HEK293 (cell line): ENCODE data around the gene RSL24D1.

ENCODE experiments used
- CTCF ChIP-seq: fragments of 450-650 bp; formaldehyde crosslinking; IDR thresholded peaks from 2 replicates; pipeline ENCODE4 v1.5.1; 2016; ENCODE audit warnings: missing biosample characterization, missing genetic modification characterization
- PBX3 ChIP-seq: sonication (generic); formaldehyde crosslinking; IDR thresholded peaks from 2 replicates; pipeline ENCODE4 v1.8.1; 2022; ENCODE audit warnings: mild to moderate bottlenecking, moderate library complexity, missing genetic modification reagents
- REPIN1 ChIP-seq: fragments of 450-650 bp; formaldehyde crosslinking; IDR thresholded peaks from 2 replicates; pipeline ENCODE4 v1.5.1; 2017; ENCODE audit warnings: missing biosample characterization, missing genetic modification characterization, low read depth
- TCF7L2 ChIP-seq: IDR thresholded peaks from 2 replicates; pipeline ENCODE4 v1.6.1; 2011; ENCODE audit warnings: low read depth, mild to moderate bottlenecking, inconsistent platforms, low read length, moderate library complexity, borderline replicate concordance
- ZBTB7A ChIP-seq: fragments of 450-650 bp; formaldehyde crosslinking; IDR thresholded peaks from 2 replicates; pipeline ENCODE4 v1.5.1; 2016; ENCODE audit warnings: low read depth, missing biosample characterization, missing genetic modification characterization
- ZNF121 ChIP-seq: fragments of 450-650 bp; formaldehyde crosslinking; IDR thresholded peaks from 2 replicates; pipeline ENCODE4 v1.5.1; 2016; ENCODE audit warnings: missing biosample characterization, missing genetic modification characterization
- ZNF266 ChIP-seq: fragments of 450-650 bp; formaldehyde crosslinking; IDR thresholded peaks from 2 replicates; pipeline ENCODE4 v1.5.1; 2016; ENCODE audit warnings: missing biosample characterization, missing genetic modification characterization, low read depth
- ZNF274 ChIP-seq, 2 experiments: fragments of 200-500 bp in 1 of 2; fragments of 450-650 bp in 1 of 2; sonication (Bioruptor generic) in 1 of 2; formaldehyde crosslinking in 1 of 2; IDR thresholded peaks; 2 replicates each; pipeline versions ENCODE4 v1.5.1 to v1.6.1; 2014 to 2016; ENCODE audit warnings: borderline replicate concordance in 1 of 2, inconsistent platforms in 1 of 2, low read length in 1 of 2, missing biosample characterization in 1 of 2, missing genetic modification characterization in 1 of 2
- ZNF549 ChIP-seq: fragments of 450-650 bp; IDR thresholded peaks from 2 replicates; pipeline ENCODE4 v1.5.1; 2018; ENCODE audit warnings: missing biosample characterization, missing genetic modification characterization, mild to moderate bottlenecking, inconsistent platforms, moderate library complexity
- ZNF610 ChIP-seq: fragments of 450-650 bp; formaldehyde crosslinking; IDR thresholded peaks from 2 replicates; pipeline ENCODE4 v1.5.1; 2016; ENCODE audit warnings: missing biosample characterization, missing genetic modification characterization, borderline replicate concordance
- ZNF792 ChIP-seq: fragments of 450-650 bp; formaldehyde crosslinking; IDR thresholded peaks from 2 replicates; pipeline ENCODE4 v1.5.1; 2016; ENCODE audit warnings: missing biosample characterization, missing genetic modification characterization

- no peak for TF ChIP-seq ZNF549 (tag by site-specific recombination)
- TF ChIP-seq CTCF = no peak
- TF ChIP-seq PBX3 (CRISPR knock-in tag) = no peak
- TF ChIP-seq TCF7L2 = no peak
- TF ChIP-seq ZBTB7A (tag by site-specific recombination) = no peak
- TF ChIP-seq ZNF266 (tag by site-specific recombination) = no peak
- TF ChIP-seq ZNF610 = no peak
- TF ChIP-seq ZNF274 (IDR thresholded peaks at IDR 0.05; ENCODE audit: low read length) = no peak
- TF ChIP-seq ZNF274 (tag by site-specific recombination; IDR thresholded peaks at IDR 0.05; ENCODE audit: borderline replicate concordance) = no peak
- TF ChIP-seq ZNF121 (tag by site-specific recombination) = no peak
- no peak for TF ChIP-seq ZNF792 (tag by site-specific recombination)
- no peak for TF ChIP-seq REPIN1 (tag by site-specific recombination)
Measured at GRCh38 chr15:55222588-55222987, 25.8 kb upstream of the RSL24D1 start.
